ENCODE measurements around the gene IL6R.

Gene IL6R

GRCh38 chr1:154433161-154433764 lies 28.1 kb downstream of the IL6R start:
- no peak overlapping the region for H3K4me3 ChIP-seq (replicated peaks; ENCODE audit: low read depth, low read length)
- H3K27me3 ChIP-seq (replicated peaks; ENCODE audit: control insufficient read depth, insufficient read depth, low read length), result no peaks in the 10 kb centered on the region
- DNase-seq (ENCODE audit: extremely low read depth, insufficient read length), result no peak
- TF ChIP-seq CTCF (IDR thresholded peaks at IDR 0.05; ENCODE audit: insufficient read depth, low read length, poor library complexity, severe bottlenecking), result no peak
- H3K36me3 ChIP-seq (ENCODE audit: control insufficient read depth, insufficient read depth, low read length), result no peaks in the 10 kb centered on the region; the same call in 1 of the 2 replicates

GRCh38 chr1:154434346-154435085 lies 29.4 kb downstream of the IL6R start:
- DNase-seq (ENCODE audit: extremely low read depth, insufficient read length), result no peak
- H3K36me3 ChIP-seq (ENCODE audit: control insufficient read depth, insufficient read depth, low read length), result no peaks in the 10 kb centered on the region
- H3K4me3 ChIP-seq (replicated peaks; ENCODE audit: low read depth, low read length), result no peak overlapping the region
- H3K27me3 ChIP-seq (replicated peaks; ENCODE audit: control insufficient read depth, insufficient read depth, low read length), result no peaks in the 10 kb centered on the region
- no peak for TF ChIP-seq CTCF (IDR thresholded peaks at IDR 0.05; ENCODE audit: insufficient read depth, low read length, poor library complexity, severe bottlenecking)

GRCh38 chr1:154435599-154436200 lies 30.6 kb downstream of the IL6R start:
- Histone ChIP-seq H3K27me3 (replicated peaks; ENCODE audit: control insufficient read depth, insufficient read depth, low read length) (no peaks in the 10 kb centered on the region), H3K36me3 (ENCODE audit: control insufficient read depth, insufficient read depth, low read length) (no peaks in the 10 kb centered on the region), H3K4me3 (replicated peaks; ENCODE audit: low read depth, low read length) (no peak overlapping the region)
- DNase-seq (ENCODE audit: extremely low read depth, insufficient read length), result no peak
- no peak for TF ChIP-seq CTCF (IDR thresholded peaks at IDR 0.05; ENCODE audit: insufficient read depth, low read length, poor library complexity, severe bottlenecking)

- no peak overlapping the region for H3K4me3 ChIP-seq (replicated peaks; ENCODE audit: low read depth, low read length)
- TF ChIP-seq CTCF (IDR thresholded peaks at IDR 0.05; ENCODE audit: insufficient read depth, low read length, poor library complexity, severe bottlenecking), result no peak
Observed at GRCh38 chr1:154436433-154436832, 31.3 kb downstream of the IL6R start.

GRCh38 chr1:154440036-154440804 lies 35.1 kb downstream of the IL6R start:
- no peak for DNase-seq (ENCODE audit: extremely low read depth, insufficient read length)
- no peaks in the 10 kb centered on the region for H3K36me3 ChIP-seq (ENCODE audit: control insufficient read depth, insufficient read depth, low read length)
- no peak overlapping the region for H3K4me3 ChIP-seq (replicated peaks; ENCODE audit: low read depth, low read length)
- no peak for TF ChIP-seq CTCF (IDR thresholded peaks at IDR 0.05; ENCODE audit: insufficient read depth, low read length, poor library complexity, severe bottlenecking)
- H3K27me3 ChIP-seq (replicated peaks; ENCODE audit: control insufficient read depth, insufficient read depth, low read length), result no peaks in the 10 kb centered on the region

More at GRCh38 chr1:154436433-154436832, 31.3 kb downstream of the IL6R start:
- DNase-seq (ENCODE audit: extremely low read depth, insufficient read length), result no peak
- Histone ChIP-seq H3K36me3 (ENCODE audit: control insufficient read depth, insufficient read depth, low read length) (no peaks in the 10 kb centered on the region), H3K27me3 (replicated peaks; ENCODE audit: control insufficient read depth, insufficient read depth, low read length) (no peaks in the 10 kb centered on the region)
